GM12878 (cell line): ENCODE data around the gene TIA1. TPM values are rescaled to one million over a fixed set of nuclear protein-coding genes. Genes with fewer than 3 reads are reported as not detected.

Source experiments
- ATAC-seq: fragments of 200-7000 bp; cut with Tn5 transposase; 3 replicates; pipeline ENCODE4 v1.9.1; 2020; ENCODE audit warnings: mild to moderate bottlenecking, moderate library complexity
- BruUV-seq: library from RNA; stranded (reverse); fragments of 400-500 nt; replicated peaks from 2 replicates; lab custom pipeline; 2021; lab: Mats Ljungman, UMichigan
- CTCF ChIA-PET: fragments of 300-600 bp; sonication (Branson Sonifier 250); formaldehyde crosslinking; extraction: SDS; loops from one replicate; lab custom pipeline; 2021; ENCODE audit warnings: inconsistent platforms; lab: Yijun Ruan, JAX
- POLR2A ChIA-PET: fragments of 350-600 bp; formaldehyde crosslinking; extraction: SDS; loops from one replicate; lab custom pipeline; 2021; ENCODE audit warnings: inconsistent platforms; lab: Charles Lee
- RAD21 ChIA-PET: fragments of 300-600 bp; sonication (Branson Sonifier 250); formaldehyde crosslinking; loops from one replicate; lab custom pipeline; 2023; ENCODE audit warnings: antibody characterized with exemption; ENCODE audit not compliant: unreplicated experiment; lab: Charles Lee
- SMC1A ChIA-PET: fragments of 300-600 bp; sonication (Branson Sonifier 250); formaldehyde crosslinking; loops from one replicate; lab custom pipeline; 2023; ENCODE audit not compliant: unreplicated experiment, uncharacterized antibody; lab: Charles Lee
- DNase-seq: peaks from one replicate; pipeline ENCODE4 v3.0.0-alpha.2; 2011; ENCODE audit warnings: low read depth, low spot score
- FAIRE-seq: peaks from 3 replicates; lab custom pipeline; 2011; peaks lifted over from hg19 to GRCh38; lab: Jason Lieb, UNC
- H2AFZ ChIP-seq: 2 replicates; pipeline ENCODE4 v1.6.0; 2011; ENCODE audit warnings: low read depth, low read length, control low read depth; ENCODE audit not compliant: control insufficient read depth
- H3K27ac ChIP-seq: 2 replicates; pipeline ENCODE4 v1.5.1; 2011; ENCODE audit warnings: control low read depth; ENCODE audit not compliant: control insufficient read depth, insufficient read depth
- H3K27me3 ChIP-seq, 2 experiments: replicated peaks in 1 of 2; 2 replicates each; pipeline versions ENCODE4 v1.6.0 to v1.6.1; 2011; ENCODE audit warnings: low read length in 1 of 2; ENCODE audit not compliant: control insufficient read depth in 2 of 2, insufficient read depth in 2 of 2
- H3K36me3 ChIP-seq, 2 experiments: 2 replicates each; pipeline ENCODE4 v1.5.1; 2011; ENCODE audit warnings: low read length in 1 of 2; ENCODE audit not compliant: control insufficient read depth in 2 of 2, insufficient read depth in 2 of 2
- H3K4me1 ChIP-seq: 2 replicates; pipeline ENCODE4 v1.6.1; 2011; ENCODE audit warnings: mild to moderate bottlenecking, low read length, moderate library complexity, mixed read lengths; ENCODE audit not compliant: control insufficient read depth, insufficient read depth
- H3K4me2 ChIP-seq: 2 replicates; pipeline ENCODE4 v1.6.0; 2011; ENCODE audit warnings: control low read depth; ENCODE audit not compliant: control insufficient read depth, insufficient read depth
- H3K4me3 ChIP-seq: fragments of 200-600 bp; sonication (generic); 2 replicates; pipeline ENCODE4 v1.5.1; 2016
- H3K79me2 ChIP-seq: 2 replicates; pipeline ENCODE4 v1.6.0; 2011; ENCODE audit warnings: low read length; ENCODE audit not compliant: control insufficient read depth, insufficient read depth
- H3K9ac ChIP-seq: 2 replicates; pipeline ENCODE4 v1.8.0; 2011; ENCODE audit warnings: low read length, control low read depth, mixed read lengths; ENCODE audit not compliant: control insufficient read depth, insufficient read depth
- H3K9me3 ChIP-seq: replicated peaks from 3 replicates; pipeline ENCODE4 v1.5.1; 2011; ENCODE audit warnings: mild to moderate bottlenecking, low read length; ENCODE audit not compliant: control insufficient read depth, insufficient read depth
- H4K20me1 ChIP-seq: 2 replicates; pipeline ENCODE4 v1.6.0; 2011; ENCODE audit not compliant: control insufficient read depth, insufficient read depth
- ATF2 ChIP-seq: IDR thresholded peaks from 2 replicates; pipeline ENCODE4 v1.6.1; 2012; ENCODE audit warnings: low read length, inconsistent platforms
- ATF7 ChIP-seq: fragments of 450-650 bp; IDR thresholded peaks from 2 replicates; pipeline ENCODE4 v1.6.1; 2016; ENCODE audit warnings: low read depth, mild to moderate bottlenecking
- E4F1 ChIP-seq: fragments of 450-650 bp; IDR thresholded peaks from 2 replicates; pipeline ENCODE4 v1.6.1; 2018; ENCODE audit warnings: borderline replicate concordance, mild to moderate bottlenecking; ENCODE audit not compliant: partially characterized antibody
- WGBS: methylation state at CpG from one replicate; pipeline ENCODE4 v1.1.6; 2016; ENCODE audit warnings: low lambda C conversion rate; ENCODE audit not compliant: insufficient replicate concordance, insufficient coverage; ENCODE audit errors: missing lambda C conversion rate; 5-methylcytosine and 5-hydroxymethylcytosine counted together
- in situ Hi-C: fragments of 300-500 bp; cut with MboI; formaldehyde crosslinking; loops from 9 replicates; pipeline ENCODE4 v1.14.3; 2018; ENCODE audit warnings: mixed read lengths
- intact Hi-C: fragments of 100-400 bp; cut with micrococcal nuclease; formaldehyde crosslinking; loops from one replicate; pipeline ENCODE4 v1.14.2; 2022; ENCODE audit not compliant: unreplicated experiment
- polyA plus RNA-seq, 11 experiments: library from polyadenylated mRNA; depleted of rRNA in 4 of 11; unstranded in 6 of 11; stranded (reverse) in 5 of 11; fragments of >200 nt; fragmentation: Nextera tagmentation in 4 of 11; fragmentation: Illumina TruSeq in 1 of 11; extraction: Ambion mirVana in 4 of 11; extraction: Trizol in 1 of 11; gene quantifications; 1 replicate in 1 of 11; 2 replicates in 10 of 11; pipeline versions ENCODE4 v1.2.1 to v1.2.3, GENCODE V29; 2011 to 2016; ENCODE audit warnings: inconsistent platforms in 2 of 11, missing spikeins in 2 of 11, low read depth in 1 of 11
- total RNA-seq, 4 experiments: library from RNA; depleted of rRNA in 3 of 4; stranded (reverse); fragments of >200 nt in 3 of 4; fragmentation: Illumina TruSeq in 1 of 4; extraction: Trizol in 1 of 4; gene quantifications; 2 replicates each; pipeline versions ENCODE4 v1.2.1 to v1.2.3, GENCODE V29; 2013 to 2021

Gene TIA1
- total and polyA plus RNA-seq, 10 of the 15 experiments (the other 5 are each of a cell fraction or from before 2014, with no cell fraction given), result 21.5 to 155 (median 67.0) TPM

GRCh38 chr2:70214953-70215549 lies 33.4 kb downstream of the TIA1 start:
- DNase-seq, result no peak
- WGBS, result 98% methylated on average over 3 of the region's 3 CpGs
- Histone ChIP-seq H3K27ac (no peak overlapping the region), H4K20me1 (no peaks in the 10 kb centered on the region), H3K36me3 (peaks cover 0 to 23% of the 10 kb centered on the region in 2 experiments; a peak in 3 of 4 replicates), H2AFZ (no peak overlapping the region), H3K4me2 (no peak overlapping the region), H3K9ac (no peak overlapping the region), H3K4me3 (no peak overlapping the region), H3K9me3 (no peaks in the 10 kb centered on the region), H3K27me3 (no peaks in the 10 kb centered on the region), H3K4me1 (no peaks in the 10 kb centered on the region), H3K79me2 (no peaks in the 10 kb centered on the region)
- TF ChIP-seq ATF7 (no peak), ATF2 (no peak), E4F1 (no peak)
- intact Hi-C loops (no loop called here), in situ Hi-C loops (no loop called here)
- no peak for FAIRE-seq
- RAD21 ChIA-PET, result no interaction called here
- BruUV-seq, result no TSS peak
- CTCF ChIA-PET, result interaction anchor here (2.1 kb wide), 1 partner anchor 303 kb away, joined by 5 read pairs; no protein-coding TSS in a partner anchor
- SMC1A ChIA-PET, result no interaction called here
- POLR2A ChIA-PET, result interaction anchor here (1.5 kb wide), 1 partner anchor 24 kb away, joined by 3 read pairs; the partner anchor contains the start of gene C2orf42
- ATAC-seq, result no peak
